Vagina (tissue), 2 donors: ENCODE results near the gene RUFY1. TPM values are rescaled to one million over a fixed set of nuclear protein-coding genes. Genes with fewer than 3 reads are reported as not detected.

ENCODE experiments used
- DNase-seq, 2 donors: peaks; one replicate each; pipeline ENCODE4 v3.0.0-alpha.2; 2017; ENCODE audit errors: extremely low spot score in 2 of 2
- H3K27ac ChIP-seq: fragments of 200-600 bp; sonication (generic); one replicate; pipeline ENCODE4 v1.5.1; 2019
- H3K27me3 ChIP-seq: fragments of 200-600 bp; sonication (generic); one replicate; pipeline ENCODE4 v1.5.1; 2019
- H3K36me3 ChIP-seq, 2 donors: fragments of 200-600 bp; sonication (generic); one replicate each; pipeline ENCODE4 v1.5.1; 2017 to 2019
- H3K4me1 ChIP-seq: fragments of 200-600 bp; sonication (generic); one replicate; pipeline ENCODE4 v1.5.1; 2019
- H3K4me3 ChIP-seq, 2 donors: fragments of 200-600 bp; sonication (generic); 1 replicate in 1 of 2; 2 replicates in 1 of 2; pipeline ENCODE4 v1.5.1; 2016 to 2019
- H3K9me3 ChIP-seq: fragments of 200-600 bp; sonication (generic); one replicate; pipeline ENCODE4 v1.5.1; 2019
- POLR2A ChIP-seq, 2 donors: fragments of 450-650 bp; IDR thresholded peaks; one replicate each; pipeline ENCODE4 v1.6.1; 2017; ENCODE audit warnings: antibody characterized with exemption in 2 of 2, mild to moderate bottlenecking in 2 of 2, moderate library complexity in 2 of 2
- POLR2AphosphoS5 ChIP-seq, 2 donors: sonication (generic); formaldehyde crosslinking; IDR thresholded peaks; one replicate each; pipeline ENCODE4 v1.9.0; 2017; ENCODE audit warnings: antibody characterized with exemption in 2 of 2, mild to moderate bottlenecking in 2 of 2, low read depth in 1 of 2; ENCODE audit not compliant: insufficient read depth in 1 of 2
- intact Hi-C: fragments of 100-400 bp; cut with DNase I; formaldehyde crosslinking; loops from one replicate; pipeline ENCODE4 v1.15.1; 2023
- total RNA-seq: library from RNA; depleted of rRNA; stranded (reverse); fragments of >200 nt; gene quantifications from one replicate; pipeline ENCODE4 v1.2.3, GENCODE V29; 2016
- TF ChIP-seq, protein P1 (sequence below), 3 experiments: fragments of 450-650 bp in 2 of 3; fragments of 200-600 bp in 1 of 3; sonication (generic) in 1 of 3; IDR thresholded peaks; one replicate each; pipeline ENCODE4 v1.5.1; 2017 to 2019; ENCODE audit warnings: antibody characterized with exemption in 3 of 3, mild to moderate bottlenecking in 2 of 3, moderate library complexity in 2 of 3

RUFY1 gene
- total RNA-seq, 1 donor from 2014 or later: 35.6 TPM

DNA sequence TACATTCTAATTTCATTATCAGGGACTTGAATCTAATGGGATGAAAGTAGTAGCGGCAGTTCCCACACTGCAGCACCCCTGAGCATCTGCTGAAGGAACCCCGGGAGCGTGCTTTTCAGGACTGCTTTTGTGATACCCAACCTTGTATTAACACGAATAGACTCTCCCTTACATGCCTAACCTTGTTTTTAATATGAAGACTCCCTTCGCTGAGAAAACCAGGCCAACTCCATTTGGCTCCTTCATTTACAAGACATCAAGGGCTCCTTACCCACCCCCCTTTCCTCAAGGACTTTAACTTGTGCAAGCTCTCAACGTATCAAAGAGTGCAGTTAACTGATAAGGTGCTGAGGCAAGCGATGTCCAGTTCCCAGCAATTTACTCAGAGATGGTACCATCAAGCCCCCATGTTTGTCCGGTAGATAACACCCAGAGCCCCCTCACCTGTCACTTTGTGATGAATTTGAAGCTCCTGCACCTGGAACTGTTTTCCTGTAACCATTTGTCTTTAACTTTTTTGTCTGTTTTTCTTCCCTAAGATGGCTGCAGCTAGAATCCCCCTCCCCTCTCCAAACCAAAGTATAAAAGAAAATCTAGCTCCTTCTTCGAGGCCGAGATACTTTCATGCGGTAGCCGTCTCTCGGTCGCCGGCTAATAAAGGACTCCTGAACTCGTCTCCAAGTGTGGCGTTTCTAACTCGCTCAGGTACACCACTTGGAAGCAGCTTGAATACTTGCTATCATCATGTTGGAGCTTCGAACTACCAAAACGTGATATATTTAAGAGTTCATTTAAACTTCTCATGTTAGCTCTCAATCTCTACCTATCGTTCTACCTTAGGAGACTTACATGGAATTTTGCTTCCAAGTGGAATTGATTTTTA, 62.5 kb downstream of the RUFY1 start:
- Histone ChIP-seq H3K4me1 (peaks cover 48% of the 10 kb centered on the region), H3K36me3 (peaks cover 6 to 92% of the 10 kb centered on the region in 2 donors)
- no peak for DNase-seq

DNA sequence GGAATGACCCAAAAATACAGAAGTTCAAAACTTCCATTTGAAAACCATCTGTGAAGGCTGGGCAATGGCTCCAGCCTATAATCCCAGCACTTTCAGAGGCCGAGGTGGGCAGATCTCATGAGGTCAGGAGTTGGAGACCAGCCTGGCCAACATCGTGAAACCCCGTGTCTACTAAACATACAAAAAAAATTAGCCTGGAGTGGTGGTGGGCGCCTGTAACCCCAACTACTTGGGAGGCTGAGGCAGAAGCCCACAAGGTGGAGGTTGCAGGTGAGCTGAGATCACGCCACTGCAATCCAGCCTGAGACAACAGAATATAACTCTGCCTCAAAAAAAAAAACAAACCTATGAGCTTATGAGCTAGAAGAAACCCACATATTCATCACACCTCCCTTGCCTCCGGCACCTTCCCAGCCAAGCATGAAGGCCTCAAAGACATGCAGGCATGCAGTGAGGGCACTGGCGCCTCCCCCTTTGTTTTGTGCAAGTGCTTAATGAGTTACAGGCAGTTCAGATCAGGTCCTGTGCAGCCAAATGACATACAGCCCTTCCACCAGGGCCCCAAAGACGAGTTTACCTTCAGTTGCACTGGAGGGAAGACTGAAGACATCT, 63.2 kb downstream of the RUFY1 start:
- intact Hi-C loops: loop anchor here (10.0 kb wide), 1 partner anchor 1469 kb away; no protein-coding TSS in a partner anchor
- peaks cover 55% of the 10 kb centered on the region for H3K4me1 ChIP-seq
- H3K27me3 ChIP-seq: no peaks in the 10 kb centered on the region
- H3K27ac ChIP-seq: no peak overlapping the region
- no peak for DNase-seq
- TF ChIP-seq, protein P1, sequence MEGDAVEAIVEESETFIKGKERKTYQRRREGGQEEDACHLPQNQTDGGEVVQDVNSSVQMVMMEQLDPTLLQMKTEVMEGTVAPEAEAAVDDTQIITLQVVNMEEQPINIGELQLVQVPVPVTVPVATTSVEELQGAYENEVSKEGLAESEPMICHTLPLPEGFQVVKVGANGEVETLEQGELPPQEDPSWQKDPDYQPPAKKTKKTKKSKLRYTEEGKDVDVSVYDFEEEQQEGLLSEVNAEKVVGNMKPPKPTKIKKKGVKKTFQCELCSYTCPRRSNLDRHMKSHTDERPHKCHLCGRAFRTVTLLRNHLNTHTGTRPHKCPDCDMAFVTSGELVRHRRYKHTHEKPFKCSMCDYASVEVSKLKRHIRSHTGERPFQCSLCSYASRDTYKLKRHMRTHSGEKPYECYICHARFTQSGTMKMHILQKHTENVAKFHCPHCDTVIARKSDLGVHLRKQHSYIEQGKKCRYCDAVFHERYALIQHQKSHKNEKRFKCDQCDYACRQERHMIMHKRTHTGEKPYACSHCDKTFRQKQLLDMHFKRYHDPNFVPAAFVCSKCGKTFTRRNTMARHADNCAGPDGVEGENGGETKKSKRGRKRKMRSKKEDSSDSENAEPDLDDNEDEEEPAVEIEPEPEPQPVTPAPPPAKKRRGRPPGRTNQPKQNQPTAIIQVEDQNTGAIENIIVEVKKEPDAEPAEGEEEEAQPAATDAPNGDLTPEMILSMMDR (IDR thresholded peaks at IDR 0.05): no peak
- TF ChIP-seq POLR2AphosphoS5 (IDR thresholded peaks at IDR 0.05; ENCODE audit: insufficient read depth in 1 of 2, low read depth in 1 of 2): no peak
- H3K4me3 ChIP-seq: no peak overlapping the region
- H3K36me3 ChIP-seq: peaks cover 6 to 95% of the 10 kb centered on the region in 2 donors
- no peaks in the 10 kb centered on the region for H3K9me3 ChIP-seq

More for the DNA sequence above, 62.5 kb downstream of the RUFY1 start:
- Histone ChIP-seq H3K27me3 (no peaks in the 10 kb centered on the region), H3K9me3 (no peaks in the 10 kb centered on the region), H3K4me3 (no peak overlapping the region), H3K27ac (no peak overlapping the region)
- TF ChIP-seq, protein P1 (IDR thresholded peaks at IDR 0.05): no peak
- TF ChIP-seq POLR2A (IDR thresholded peaks at IDR 0.05) (no peak), POLR2AphosphoS5 (IDR thresholded peaks at IDR 0.05; ENCODE audit: insufficient read depth in 1 of 2, low read depth in 1 of 2) (no peak)
- intact Hi-C loops: loop anchor here (10.0 kb wide), 1 partner anchor 1468 kb away; no protein-coding TSS in a partner anchor

DNA sequence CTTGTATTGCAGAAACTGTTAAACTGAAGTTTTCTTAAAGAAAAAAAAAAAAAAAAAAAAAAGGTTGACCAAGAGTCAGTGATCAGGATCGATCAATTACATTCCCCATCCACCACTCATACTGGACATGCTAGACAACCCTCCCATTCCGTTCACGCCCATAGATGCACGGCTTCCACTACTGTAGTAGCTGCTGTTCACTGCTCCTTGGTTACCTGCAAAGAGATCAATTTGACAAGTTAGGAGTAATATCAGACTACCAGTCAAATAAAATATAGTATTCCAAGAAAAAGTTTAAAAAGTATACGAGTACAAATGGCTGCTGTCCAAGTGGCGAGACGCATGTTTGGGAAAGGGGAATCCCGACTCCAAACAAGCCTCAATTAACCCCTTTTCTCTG, 64.4 kb downstream of the RUFY1 start:
- Histone ChIP-seq H3K36me3 (peaks cover 6 to 93% of the 10 kb centered on the region in 2 donors), H3K4me1 (peaks cover 62% of the 10 kb centered on the region), H3K9me3 (no peaks in the 10 kb centered on the region), H3K4me3 (no peak overlapping the region), H3K27ac (no peak overlapping the region), H3K27me3 (no peaks in the 10 kb centered on the region)
- intact Hi-C loops: loop anchor here (10.0 kb wide), 1 partner anchor 1470 kb away; no protein-coding TSS in a partner anchor
- DNase-seq: no peak
- no peak for TF ChIP-seq POLR2A (IDR thresholded peaks at IDR 0.05)
- TF ChIP-seq, protein P1 (IDR thresholded peaks at IDR 0.05): no peak
- TF ChIP-seq POLR2AphosphoS5 (IDR thresholded peaks at IDR 0.05; ENCODE audit: insufficient read depth in 1 of 2, low read depth in 1 of 2): no peak

DNA sequence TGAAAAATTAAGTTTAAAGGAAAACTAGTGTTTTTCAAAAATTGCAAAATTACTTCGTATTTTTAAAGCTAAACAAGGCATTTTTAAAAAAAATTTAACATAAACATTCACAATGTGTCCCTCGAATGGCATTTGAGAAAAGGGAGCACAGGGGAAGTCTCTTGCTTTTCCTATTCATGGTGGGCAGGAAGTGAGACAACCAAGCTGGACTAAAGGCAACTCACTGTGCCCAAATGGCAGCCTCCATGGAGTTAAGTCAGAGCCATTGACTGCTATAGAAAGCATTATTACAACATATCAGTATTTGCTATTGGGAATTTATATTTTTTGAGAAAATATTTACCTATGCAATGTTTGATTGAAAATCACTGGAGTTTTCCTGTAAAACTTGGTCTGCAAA, 64.8 kb downstream of the RUFY1 start:
- Histone ChIP-seq H3K36me3 (peaks cover 6 to 93% of the 10 kb centered on the region in 2 donors), H3K27me3 (no peaks in the 10 kb centered on the region), H3K4me1 (peaks cover 62% of the 10 kb centered on the region), H3K9me3 (no peaks in the 10 kb centered on the region), H3K27ac (no peak overlapping the region), H3K4me3 (no peak overlapping the region)
- DNase-seq: no peak
- TF ChIP-seq, protein P1 (IDR thresholded peaks at IDR 0.05): no peak
- TF ChIP-seq POLR2A (IDR thresholded peaks at IDR 0.05) (no peak), POLR2AphosphoS5 (IDR thresholded peaks at IDR 0.05; ENCODE audit: insufficient read depth in 1 of 2, low read depth in 1 of 2) (no peak)
- intact Hi-C loops: loop anchor here (10.0 kb wide), 1 partner anchor 1470 kb away; no protein-coding TSS in a partner anchor
